ENCODE measurements around the gene NCAPH2.

DNA sequence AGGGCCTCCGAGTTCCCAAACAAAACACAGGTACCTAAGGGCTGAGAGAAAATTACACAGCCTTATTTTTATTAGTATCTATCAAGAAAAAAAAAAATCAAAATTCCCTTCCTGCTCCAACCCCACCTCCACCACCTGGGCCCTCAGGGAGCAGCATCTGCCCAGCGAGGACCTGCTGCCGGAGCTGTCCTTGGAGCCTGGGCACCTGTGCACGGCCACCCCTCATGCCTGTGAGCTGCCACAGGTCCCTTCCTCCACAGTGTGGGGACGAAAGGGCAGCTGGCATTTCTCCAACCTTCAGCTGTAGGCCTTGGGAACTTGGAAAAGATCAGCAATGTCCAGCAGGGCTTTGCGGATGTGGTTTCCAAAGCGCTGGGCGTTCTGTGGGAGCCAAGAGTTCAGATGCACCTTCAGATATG, 61.0 kb downstream of the NCAPH2 start:
- no peak for TF ChIP-seq POLR2A (IDR thresholded peaks at IDR 0.05; ENCODE audit: low read length)
- no peak for TF ChIP-seq GATA1 (IDR thresholded peaks at IDR 0.05; ENCODE audit: low read depth, low read length)

Data from erythroblast (primary cell).